ENCODE results near the gene ALK. TPM values are rescaled to one million over a fixed set of nuclear protein-coding genes. Genes with fewer than 3 reads are reported as not detected.

Gene ALK
- total and polyA plus RNA-seq, 4 donors: 4.2 to 16.7 (median 14.2) TPM

DNA sequence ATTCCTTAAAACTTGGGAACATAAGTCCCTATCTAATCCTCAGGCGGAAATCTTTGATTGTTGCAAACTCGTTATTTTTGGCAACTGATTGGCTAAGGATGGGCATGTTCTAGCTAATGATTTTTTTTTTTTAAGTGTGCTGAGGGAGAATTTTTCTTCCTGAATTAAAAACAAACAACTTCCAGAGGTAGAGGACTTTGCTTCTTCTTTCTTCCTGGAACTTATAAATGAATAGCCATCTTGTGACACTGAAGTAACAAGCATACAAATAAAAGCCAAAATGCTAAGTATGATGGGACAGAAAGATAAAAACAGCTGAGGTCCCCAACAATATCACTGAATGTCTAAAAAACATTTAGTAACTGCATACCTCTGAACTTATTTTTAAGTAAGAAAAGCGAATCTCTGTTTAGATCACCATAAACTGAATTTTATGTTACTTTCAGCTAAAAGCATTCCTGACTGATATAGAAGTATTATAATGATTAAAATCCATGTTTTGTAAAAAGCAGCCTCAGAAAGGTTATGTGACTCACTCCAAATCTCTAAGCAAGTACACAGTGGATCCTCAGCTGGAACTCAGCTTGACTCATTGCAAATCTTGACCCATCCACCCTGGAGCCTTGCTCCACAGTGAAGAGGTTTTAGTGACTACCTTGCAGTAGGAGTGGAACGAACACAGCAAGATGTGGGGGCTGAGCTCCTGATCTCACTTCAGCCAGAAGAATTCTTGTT is 461.8 kb downstream of the ALK start:
- no peak overlapping the region for H3K4me3 ChIP-seq (ENCODE audit: low read depth, low read length)
- peaks cover 2% of the 10 kb centered on the region for H3K27me3 ChIP-seq (ENCODE audit: control insufficient read depth, insufficient read depth, low read length)
- WGBS (ENCODE audit: insufficient coverage): no CpG with 5 or more reads among the region's 4 CpGs
- no peaks in the 10 kb centered on the region for H3K9me3 ChIP-seq (ENCODE audit: control insufficient read depth, insufficient read depth, low read length)
- DNase-seq (ENCODE audit: low read depth in 4 of 6, low spot score in 6 of 6): no peak
- H3K36me3 ChIP-seq (ENCODE audit: control insufficient read depth, insufficient read depth, low read length): no peaks in the 10 kb centered on the region
- peaks cover 4% of the 10 kb centered on the region for H3K4me1 ChIP-seq (ENCODE audit: control insufficient read depth, insufficient read depth, low read length)
- H3K27ac ChIP-seq (ENCODE audit: low read depth, low read length): no peak overlapping the region

GRCh38 chr2:29456429-29456828 is 465.0 kb downstream of the ALK start:
- H3K9me3 ChIP-seq (ENCODE audit: control insufficient read depth, insufficient read depth, low read length): no peaks in the 10 kb centered on the region
- no peak overlapping the region for H3K27ac ChIP-seq (ENCODE audit: low read depth, low read length)
- H3K4me3 ChIP-seq (ENCODE audit: low read depth, low read length): no peak overlapping the region
- H3K27me3 ChIP-seq (ENCODE audit: control insufficient read depth, insufficient read depth, low read length): peaks cover 2% of the 10 kb centered on the region
- H3K4me1 ChIP-seq (ENCODE audit: control insufficient read depth, insufficient read depth, low read length): peaks cover 4% of the 10 kb centered on the region
- no peaks in the 10 kb centered on the region for H3K36me3 ChIP-seq (ENCODE audit: control insufficient read depth, insufficient read depth, low read length)
- DNase-seq (ENCODE audit: low read depth in 4 of 6, low spot score in 6 of 6): no peak

- H3K4me3 ChIP-seq (ENCODE audit: low read depth, low read length): no peak overlapping the region
- peaks cover 2% of the 10 kb centered on the region for H3K27me3 ChIP-seq (ENCODE audit: control insufficient read depth, insufficient read depth, low read length)
- 46% methylated on average over 3 of the region's 6 CpGs for WGBS (ENCODE audit: insufficient coverage)
- H3K36me3 ChIP-seq (ENCODE audit: control insufficient read depth, insufficient read depth, low read length): no peaks in the 10 kb centered on the region
- H3K9me3 ChIP-seq (ENCODE audit: control insufficient read depth, insufficient read depth, low read length): no peaks in the 10 kb centered on the region
- no peak overlapping the region for H3K27ac ChIP-seq (ENCODE audit: low read depth, low read length)
- DNase-seq (ENCODE audit: low read depth in 4 of 6, low spot score in 6 of 6): peak in 5 of 6 donors; percentile 26 to 75 (median 36)
- H3K4me1 ChIP-seq (ENCODE audit: control insufficient read depth, insufficient read depth, low read length): peaks cover 4% of the 10 kb centered on the region
These were observed 466.1 kb downstream of the ALK start for GRCh38 chr2:29455200-29455860.

DNA sequence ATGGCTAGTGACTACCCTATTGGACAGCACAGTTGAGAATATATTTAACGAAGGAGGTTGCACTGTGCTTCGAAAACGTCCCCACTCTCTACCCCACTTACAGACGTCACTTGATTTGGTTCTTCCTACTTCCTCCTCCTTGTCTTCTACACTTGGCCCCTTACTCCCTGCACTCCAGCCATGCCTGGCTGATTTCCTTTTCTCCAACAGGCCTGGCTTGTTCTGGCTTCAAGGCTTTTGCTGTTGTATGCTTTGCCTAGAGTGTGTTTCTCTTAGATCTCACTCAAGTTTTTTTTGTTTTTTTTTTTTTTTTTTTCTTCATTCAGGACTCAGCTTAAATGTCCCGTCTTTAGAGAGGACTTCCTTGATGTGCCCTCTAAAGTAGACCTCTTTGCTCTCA is 469.4 kb downstream of the ALK start:
- H3K9me3 ChIP-seq (ENCODE audit: control insufficient read depth, insufficient read depth, low read length): no peaks in the 10 kb centered on the region
- H3K27me3 ChIP-seq (ENCODE audit: control insufficient read depth, insufficient read depth, low read length): no peaks in the 10 kb centered on the region
- H3K27ac ChIP-seq (ENCODE audit: low read depth, low read length): no peak overlapping the region
- no peak overlapping the region for H3K4me3 ChIP-seq (ENCODE audit: low read depth, low read length)
- H3K36me3 ChIP-seq (ENCODE audit: control insufficient read depth, insufficient read depth, low read length): no peaks in the 10 kb centered on the region
- peaks cover 4% of the 10 kb centered on the region for H3K4me1 ChIP-seq (ENCODE audit: control insufficient read depth, insufficient read depth, low read length)
- 91% methylated on average over 4 of the region's 5 CpGs for WGBS (ENCODE audit: insufficient coverage)
- no peak for DNase-seq (ENCODE audit: low read depth in 4 of 6, low spot score in 6 of 6)

- Histone ChIP-seq H3K4me1 (ENCODE audit: control insufficient read depth, insufficient read depth, low read length) (peaks cover 4% of the 10 kb centered on the region), H3K27ac (ENCODE audit: low read depth, low read length) (no peak overlapping the region), H3K9me3 (ENCODE audit: control insufficient read depth, insufficient read depth, low read length) (no peaks in the 10 kb centered on the region), H3K36me3 (ENCODE audit: control insufficient read depth, insufficient read depth, low read length) (no peaks in the 10 kb centered on the region), H3K4me3 (ENCODE audit: low read depth, low read length) (no peak overlapping the region), H3K27me3 (ENCODE audit: control insufficient read depth, insufficient read depth, low read length) (no peaks in the 10 kb centered on the region)
- WGBS (ENCODE audit: insufficient coverage): no CpG with 5 or more reads among the region's 5 CpGs
- DNase-seq (ENCODE audit: low read depth in 4 of 6, low spot score in 6 of 6): no peak
These were observed 470.7 kb downstream of the ALK start for GRCh38 chr2:29450596-29451222.

DNA sequence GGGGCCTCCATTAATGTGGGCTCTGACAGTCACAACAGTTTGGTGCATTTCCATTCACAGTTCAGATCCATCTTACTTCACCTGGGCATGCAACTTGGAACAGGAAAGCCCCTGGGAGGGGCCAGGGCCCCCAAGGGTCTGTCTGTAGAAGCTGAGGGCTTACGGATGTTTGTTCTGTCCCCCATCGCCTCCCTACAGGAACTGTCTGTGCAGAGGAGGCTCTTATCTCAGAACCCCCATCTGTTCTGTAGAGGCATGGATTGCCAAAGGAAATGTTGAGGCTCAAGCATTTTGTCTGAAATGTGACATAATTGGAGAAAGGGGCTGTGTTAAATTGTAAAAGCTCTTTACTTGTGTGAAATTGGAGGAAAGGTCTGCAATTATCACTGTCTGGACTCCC is 471.9 kb downstream of the ALK start:
- no peaks in the 10 kb centered on the region for H3K36me3 ChIP-seq (ENCODE audit: control insufficient read depth, insufficient read depth, low read length)
- H3K4me3 ChIP-seq (ENCODE audit: low read depth, low read length): no peak overlapping the region
- 100% methylated on average over 2 of the region's 2 CpGs for WGBS (ENCODE audit: insufficient coverage)

GRCh38 chr2:29448096-29448688 is 473.2 kb downstream of the ALK start:
- no peaks in the 10 kb centered on the region for H3K36me3 ChIP-seq (ENCODE audit: control insufficient read depth, insufficient read depth, low read length)
- peak in 2 of 6 donors; percentile 7 to 62 for DNase-seq (ENCODE audit: low read depth in 4 of 6, low spot score in 6 of 6)
- WGBS (ENCODE audit: insufficient coverage): 40% methylated on average over 1 of the region's 8 CpGs

More for the DNA sequence above, 471.9 kb downstream of the ALK start:
- H3K4me1 ChIP-seq (ENCODE audit: control insufficient read depth, insufficient read depth, low read length): no peaks in the 10 kb centered on the region
- H3K27me3 ChIP-seq (ENCODE audit: control insufficient read depth, insufficient read depth, low read length): no peaks in the 10 kb centered on the region
- H3K27ac ChIP-seq (ENCODE audit: low read depth, low read length): no peak overlapping the region
- no peaks in the 10 kb centered on the region for H3K9me3 ChIP-seq (ENCODE audit: control insufficient read depth, insufficient read depth, low read length)
- DNase-seq (ENCODE audit: low read depth in 4 of 6, low spot score in 6 of 6): no peak

GRCh38 chr2:29447513-29447912 is 473.9 kb downstream of the ALK start:
- no peaks in the 10 kb centered on the region for H3K36me3 ChIP-seq (ENCODE audit: control insufficient read depth, insufficient read depth, low read length)
- no CpG with 5 or more reads among the region's 4 CpGs for WGBS (ENCODE audit: insufficient coverage)
- no peaks in the 10 kb centered on the region for H3K27me3 ChIP-seq (ENCODE audit: control insufficient read depth, insufficient read depth, low read length)
- H3K4me3 ChIP-seq (ENCODE audit: low read depth, low read length): no peak overlapping the region
- DNase-seq (ENCODE audit: low read depth in 4 of 6, low spot score in 6 of 6): no peak
- H3K4me1 ChIP-seq (ENCODE audit: control insufficient read depth, insufficient read depth, low read length): peaks cover 6% of the 10 kb centered on the region
- no peak overlapping the region for H3K27ac ChIP-seq (ENCODE audit: low read depth, low read length)
- H3K9me3 ChIP-seq (ENCODE audit: control insufficient read depth, insufficient read depth, low read length): no peaks in the 10 kb centered on the region

More at GRCh38 chr2:29448096-29448688, 473.2 kb downstream of the ALK start:
- H3K9me3 ChIP-seq (ENCODE audit: control insufficient read depth, insufficient read depth, low read length): no peaks in the 10 kb centered on the region
- H3K4me3 ChIP-seq (ENCODE audit: low read depth, low read length): no peak overlapping the region
- H3K27me3 ChIP-seq (ENCODE audit: control insufficient read depth, insufficient read depth, low read length): no peaks in the 10 kb centered on the region
- no peak overlapping the region for H3K27ac ChIP-seq (ENCODE audit: low read depth, low read length)
- peaks cover 3% of the 10 kb centered on the region for H3K4me1 ChIP-seq (ENCODE audit: control insufficient read depth, insufficient read depth, low read length)

DNA sequence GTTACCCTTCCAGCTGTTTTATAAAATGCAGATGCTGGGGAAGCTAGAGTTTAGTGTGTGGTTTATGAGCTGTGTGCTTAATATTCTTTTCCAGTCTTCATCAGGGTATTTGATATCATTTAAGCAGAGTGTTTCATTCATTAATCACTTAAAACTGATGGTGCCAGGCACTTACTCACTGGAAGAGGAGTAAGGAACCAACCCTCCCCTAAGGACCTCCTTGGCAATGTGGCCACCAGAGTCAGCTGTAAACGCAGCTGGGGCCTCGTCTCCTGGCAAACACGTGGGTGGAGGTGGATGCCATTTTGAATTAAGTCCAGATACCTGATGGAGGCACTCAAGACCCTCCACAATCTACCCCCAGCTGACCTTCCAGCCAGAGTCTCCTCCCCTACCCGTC is 474.5 kb downstream of the ALK start:
- DNase-seq (ENCODE audit: low read depth in 4 of 6, low spot score in 6 of 6): no peak
- H3K4me1 ChIP-seq (ENCODE audit: control insufficient read depth, insufficient read depth, low read length): peaks cover 6% of the 10 kb centered on the region
- H3K27me3 ChIP-seq (ENCODE audit: control insufficient read depth, insufficient read depth, low read length): no peaks in the 10 kb centered on the region
- WGBS (ENCODE audit: insufficient coverage): no CpG with 5 or more reads among the region's 4 CpGs
- H3K27ac ChIP-seq (ENCODE audit: low read depth, low read length): no peak overlapping the region
- H3K36me3 ChIP-seq (ENCODE audit: control insufficient read depth, insufficient read depth, low read length): no peaks in the 10 kb centered on the region
- no peak overlapping the region for H3K4me3 ChIP-seq (ENCODE audit: low read depth, low read length)
- H3K9me3 ChIP-seq (ENCODE audit: control insufficient read depth, insufficient read depth, low read length): no peaks in the 10 kb centered on the region

Data from spinal cord (tissue), 10 donors.